ENCODE measurements around the gene EFCAB12.
"Not testable (repeated sequence)": the region's sequence is repeated elsewhere in the genome, so short reads cannot be mapped to it uniquely, and the experiment has no call there.

Gene EFCAB12

GRCh38 chr3:129421236-129421883, 7.1 kb downstream of the EFCAB12 start:
- no peaks in the 10 kb centered on the region for H3K27me3 Mint-ChIP-seq
- H3K9me3 Mint-ChIP-seq: peaks cover 13% of the 10 kb centered on the region
- peaks cover 6% of the 10 kb centered on the region for H3K36me3 Mint-ChIP-seq
- peaks cover 11% of the 10 kb centered on the region for H3K4me1 Mint-ChIP-seq
- ATAC-seq (ENCODE audit: low read depth): no peak
- H3K4me3 Mint-ChIP-seq: no peak overlapping the region
- no peak for DNase-seq (ENCODE audit: low spot score in 2 of 2)
- H3K27ac Mint-ChIP-seq: no peak overlapping the region

GRCh38 chr3:129419476-129419875, 9.0 kb downstream of the EFCAB12 start:
- H3K27me3 Mint-ChIP-seq: no peaks in the 10 kb centered on the region
- DNase-seq (ENCODE audit: low spot score in 2 of 2) (no peak), ATAC-seq (ENCODE audit: low read depth) (no peak)
- H3K4me3 Mint-ChIP-seq: no peak overlapping the region
- no peak overlapping the region for H3K27ac Mint-ChIP-seq
- peaks cover 10% of the 10 kb centered on the region for H3K4me1 Mint-ChIP-seq
- H3K36me3 Mint-ChIP-seq: no peaks in the 10 kb centered on the region
- peaks cover 8% of the 10 kb centered on the region for H3K9me3 Mint-ChIP-seq

DNA sequence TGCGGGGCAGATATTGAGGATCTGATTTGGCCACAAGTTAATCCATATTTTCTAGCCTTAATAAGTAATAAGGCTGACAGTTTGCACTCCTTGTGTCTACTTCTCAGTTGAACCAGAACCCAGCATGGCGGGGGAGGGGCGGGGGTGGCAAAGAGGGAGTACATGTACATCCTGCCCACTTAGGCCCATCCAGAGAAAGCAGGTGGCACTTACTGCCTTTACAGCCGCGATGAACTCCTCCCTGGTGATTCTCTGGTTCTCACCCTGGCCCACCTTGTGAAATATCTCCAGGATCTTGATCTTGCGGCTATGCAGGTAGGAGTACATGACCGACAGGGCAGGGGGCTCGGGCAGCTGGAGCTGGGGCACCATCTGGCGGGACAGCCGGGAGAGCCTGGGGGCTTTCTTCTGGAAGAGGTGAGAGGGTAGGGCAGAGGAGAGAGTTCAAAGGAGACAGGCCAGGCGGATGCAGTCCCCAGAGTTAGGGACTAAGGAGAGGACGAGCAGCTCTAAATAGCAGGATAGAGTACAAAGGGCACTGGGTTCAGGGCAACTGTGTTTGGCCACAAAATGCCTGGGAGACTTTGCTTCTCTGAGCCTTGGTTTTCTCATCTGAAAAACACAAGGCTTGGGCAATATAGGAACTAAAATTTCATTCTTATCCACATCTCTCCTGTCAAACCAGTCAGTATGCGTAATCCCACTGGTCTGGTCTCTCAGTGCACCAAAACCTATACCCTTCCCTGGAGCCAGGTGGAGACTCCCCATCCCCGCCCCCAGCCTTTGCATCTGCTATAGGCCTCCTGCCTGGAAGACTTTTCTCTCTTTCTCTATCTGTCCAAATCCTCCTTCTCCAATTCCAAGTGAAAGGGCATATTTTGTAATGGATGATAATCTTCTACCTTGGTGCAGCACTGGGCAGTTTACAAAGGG, 10.1 kb downstream of the EFCAB12 start:
- Mint-ChIP-seq H3K27ac (no peak overlapping the region), H3K36me3 (no peaks in the 10 kb centered on the region), H3K9me3 (no peaks in the 10 kb centered on the region), H3K4me3 (no peak overlapping the region), H3K27me3 (no peaks in the 10 kb centered on the region), H3K4me1 (no peaks in the 10 kb centered on the region)
- ATAC-seq (ENCODE audit: low read depth): no peak
- no peak for DNase-seq (ENCODE audit: low spot score in 2 of 2)

DNA sequence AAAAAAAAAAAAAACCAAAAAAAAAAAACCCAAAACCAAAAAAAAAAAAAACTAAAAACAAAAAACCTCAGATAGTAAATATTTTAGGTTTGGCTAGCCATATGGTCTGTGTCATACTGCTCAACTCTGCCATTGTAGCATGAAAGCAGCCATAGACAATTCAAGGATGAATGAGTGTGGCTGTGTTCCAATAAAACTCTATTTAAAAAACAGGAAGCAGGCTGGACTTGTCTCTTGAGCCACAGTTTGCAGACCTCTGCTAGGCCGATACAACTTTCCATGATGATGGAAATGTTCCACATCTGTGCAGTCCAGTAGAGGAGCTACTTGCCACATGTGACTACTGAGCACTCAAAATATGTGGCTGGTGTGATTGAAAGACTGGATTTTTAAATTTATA, 11.1 kb downstream of the EFCAB12 start:
- Mint-ChIP-seq H3K9me3 (no peaks in the 10 kb centered on the region), H3K27ac (no peak overlapping the region), H3K36me3 (peaks cover 2% of the 10 kb centered on the region), H3K4me3 (no peak overlapping the region), H3K4me1 (no peaks in the 10 kb centered on the region), H3K27me3 (no peaks in the 10 kb centered on the region)
- DNase-seq (ENCODE audit: low spot score in 2 of 2) (no peak), ATAC-seq (ENCODE audit: low read depth) (no peak)

GRCh38 chr3:129416415-129416814, 12.0 kb downstream of the EFCAB12 start:
- ATAC-seq (ENCODE audit: low read depth): no peak
- no peak for DNase-seq (ENCODE audit: low spot score in 2 of 2)
- Mint-ChIP-seq H3K36me3 (peaks cover 2% of the 10 kb centered on the region), H3K4me1 (no peaks in the 10 kb centered on the region), H3K4me3 (no peak overlapping the region), H3K27me3 (no peaks in the 10 kb centered on the region), H3K9me3 (no peaks in the 10 kb centered on the region), H3K27ac (no peak overlapping the region)

DNA sequence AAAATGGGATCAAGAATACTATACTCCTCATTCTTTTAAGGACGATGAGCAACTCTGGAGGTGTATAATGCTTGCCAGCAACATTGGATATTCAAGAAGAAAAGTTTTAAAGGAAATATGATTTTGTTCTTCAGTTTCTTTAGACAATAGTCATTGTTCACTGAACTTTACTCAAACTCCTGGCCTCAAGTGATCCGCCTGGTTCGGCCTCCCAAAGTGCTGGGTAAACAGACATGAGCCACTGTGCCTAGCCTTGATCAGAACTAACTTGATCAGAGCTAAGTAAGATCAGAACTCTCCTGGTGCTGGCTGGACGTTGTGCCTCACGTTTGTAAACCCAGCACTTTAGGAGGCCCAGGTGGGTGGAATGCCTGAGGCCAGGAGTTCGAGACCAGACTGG, 12.6 kb downstream of the EFCAB12 start:
- Mint-ChIP-seq H3K4me1 (no peaks in the 10 kb centered on the region), H3K27ac (no peak overlapping the region), H3K27me3 (no peaks in the 10 kb centered on the region), H3K4me3 (no peak overlapping the region), H3K36me3 (peaks cover 2% of the 10 kb centered on the region), H3K9me3 (no peaks in the 10 kb centered on the region)
- no peak for ATAC-seq (ENCODE audit: low read depth)
- no peak for DNase-seq (ENCODE audit: low spot score in 2 of 2)

- H3K36me3 Mint-ChIP-seq: peaks cover 3% of the 10 kb centered on the region
- no peak overlapping the region for H3K4me3 Mint-ChIP-seq
- DNase-seq (ENCODE audit: low spot score in 2 of 2) (no peak), ATAC-seq (ENCODE audit: low read depth) (no peak)
- no peaks in the 10 kb centered on the region for H3K4me1 Mint-ChIP-seq
- H3K27me3 Mint-ChIP-seq: no peaks in the 10 kb centered on the region
- H3K27ac Mint-ChIP-seq: no peak overlapping the region
- H3K9me3 Mint-ChIP-seq: no peaks in the 10 kb centered on the region
Observed at GRCh38 chr3:129415378-129415777, 13.1 kb downstream of the EFCAB12 start.

- Mint-ChIP-seq H3K4me1 (peaks cover 2% of the 10 kb centered on the region), H3K36me3 (peaks cover 3% of the 10 kb centered on the region), H3K4me3 (no peak overlapping the region), H3K27me3 (no peaks in the 10 kb centered on the region), H3K9me3 (no peaks in the 10 kb centered on the region), H3K27ac (no peak overlapping the region)
- DNase-seq (ENCODE audit: low spot score in 2 of 2) (no peak), ATAC-seq (ENCODE audit: low read depth) (no peak)
Observed at GRCh38 chr3:129413687-129414506, 14.5 kb downstream of the EFCAB12 start.

DNA sequence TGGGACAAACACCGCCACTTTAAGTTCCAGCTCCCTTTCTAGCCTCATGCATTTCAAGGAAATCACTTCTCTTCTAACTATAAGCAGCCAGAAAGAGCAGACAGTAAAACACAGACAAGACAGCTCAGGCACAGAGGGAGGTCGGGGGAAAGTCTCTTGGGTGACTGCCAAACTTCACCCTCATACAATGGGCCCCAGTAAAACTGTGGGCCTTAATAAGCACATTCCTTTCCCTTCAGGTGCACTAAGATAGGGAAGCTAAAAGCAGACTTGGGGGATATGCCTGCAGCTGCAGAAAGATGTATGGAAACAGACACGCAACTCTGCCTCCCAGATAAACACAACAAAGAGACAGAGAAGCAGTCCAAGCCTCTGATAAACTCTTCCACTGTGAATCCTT, 15.2 kb downstream of the EFCAB12 start:
- ATAC-seq (ENCODE audit: low read depth); H3K4me1 Mint-ChIP-seq; H3K4me3 Mint-ChIP-seq; H3K27ac Mint-ChIP-seq; H3K27me3 Mint-ChIP-seq; H3K9me3 Mint-ChIP-seq; DNase-seq (ENCODE audit: low spot score in 2 of 2); H3K36me3 Mint-ChIP-seq: not testable (repeated sequence)

DNA sequence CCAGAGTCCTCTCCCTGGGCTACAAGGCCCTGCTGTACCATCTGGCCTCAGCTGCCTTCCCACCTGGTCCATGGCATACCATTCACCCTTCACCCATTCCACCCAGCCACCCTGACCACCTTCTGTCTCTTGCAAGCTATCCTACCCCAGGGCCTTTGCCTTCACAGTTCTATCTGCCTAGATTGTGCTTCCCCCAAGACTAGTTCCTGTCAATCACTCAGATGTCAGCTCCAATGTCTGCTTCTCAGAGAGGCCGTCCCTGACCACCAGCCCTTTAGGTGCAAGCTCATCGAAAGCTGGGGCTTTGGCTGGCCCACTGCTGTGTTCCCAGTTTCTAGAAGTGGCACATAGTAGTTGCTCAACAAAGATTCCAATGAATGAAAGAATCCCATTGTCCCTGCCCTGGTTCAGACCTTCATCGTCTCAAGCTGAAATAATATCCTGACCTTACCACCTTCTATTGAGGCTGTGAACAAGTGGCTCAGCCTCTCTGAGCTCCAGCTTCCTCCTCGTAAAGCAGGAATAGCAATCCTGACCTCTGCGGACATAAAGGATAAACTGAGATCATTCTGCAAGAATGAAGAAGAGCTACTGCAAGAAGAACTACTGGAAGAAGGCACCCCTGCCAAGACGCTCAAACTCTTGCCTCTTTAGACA, 15.8 kb downstream of the EFCAB12 start:
- ATAC-seq (ENCODE audit: low read depth) (no peak), DNase-seq (ENCODE audit: low spot score in 2 of 2) (no peak)
- Mint-ChIP-seq H3K4me3 (no peak overlapping the region), H3K27me3 (no peaks in the 10 kb centered on the region), H3K9me3 (no peaks in the 10 kb centered on the region), H3K4me1 (peaks cover 2% of the 10 kb centered on the region), H3K36me3 (peaks cover 3% of the 10 kb centered on the region), H3K27ac (no peak overlapping the region)

GRCh38 chr3:129410971-129411370, 17.5 kb downstream of the EFCAB12 start:
- H3K27me3 Mint-ChIP-seq: no peaks in the 10 kb centered on the region
- ATAC-seq (ENCODE audit: low read depth) (no peak), DNase-seq (ENCODE audit: low spot score in 2 of 2) (no peak)
- peaks cover 2% of the 10 kb centered on the region for H3K4me1 Mint-ChIP-seq
- peaks cover 5% of the 10 kb centered on the region for H3K36me3 Mint-ChIP-seq
- no peak overlapping the region for H3K4me3 Mint-ChIP-seq
- no peak overlapping the region for H3K27ac Mint-ChIP-seq
- no peaks in the 10 kb centered on the region for H3K9me3 Mint-ChIP-seq

DNA sequence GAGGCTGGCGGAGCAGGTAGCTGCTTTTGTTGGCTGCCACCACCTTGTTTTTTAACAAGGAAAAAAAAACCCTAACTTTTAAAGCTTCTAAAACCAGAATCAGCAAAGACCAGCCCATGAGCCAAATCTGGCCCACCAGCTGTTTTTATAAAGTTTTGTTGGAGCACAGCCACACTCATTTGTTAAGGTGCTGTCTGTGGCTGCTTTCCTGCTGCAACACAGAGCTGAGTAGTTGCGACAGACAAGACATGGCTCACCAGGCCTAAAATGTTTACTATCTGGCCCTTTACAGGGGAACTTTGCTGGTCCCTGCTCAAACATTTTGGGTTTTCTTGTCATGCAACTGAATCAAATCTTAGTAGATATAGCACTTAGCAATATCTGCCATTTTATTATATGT, 18.9 kb downstream of the EFCAB12 start:
- Mint-ChIP-seq H3K4me1 (peaks cover 2% of the 10 kb centered on the region), H3K36me3 (peaks cover 5% of the 10 kb centered on the region), H3K9me3 (no peaks in the 10 kb centered on the region), H3K27ac (no peak overlapping the region), H3K4me3 (no peak overlapping the region), H3K27me3 (no peaks in the 10 kb centered on the region)
- ATAC-seq (ENCODE audit: low read depth) (no peak), DNase-seq (ENCODE audit: low spot score in 2 of 2) (no peak)

GRCh38 chr3:129404610-129405009, 23.8 kb downstream of the EFCAB12 start:
- H3K4me3 Mint-ChIP-seq: no peak overlapping the region
- no peak for ATAC-seq (ENCODE audit: low read depth)
- H3K27me3 Mint-ChIP-seq: no peaks in the 10 kb centered on the region
- no peaks in the 10 kb centered on the region for H3K9me3 Mint-ChIP-seq
- peaks cover 8% of the 10 kb centered on the region for H3K4me1 Mint-ChIP-seq
- no peak for DNase-seq (ENCODE audit: low spot score in 2 of 2)
- peaks cover 2% of the 10 kb centered on the region for H3K36me3 Mint-ChIP-seq
- no peak overlapping the region for H3K27ac Mint-ChIP-seq

- DNase-seq (ENCODE audit: low spot score in 2 of 2) (no peak), ATAC-seq (ENCODE audit: low read depth) (no peak)
- H3K9me3 Mint-ChIP-seq: no peaks in the 10 kb centered on the region
- H3K4me3 Mint-ChIP-seq: no peak overlapping the region
- H3K27me3 Mint-ChIP-seq: no peaks in the 10 kb centered on the region
- peaks cover 6% of the 10 kb centered on the region for H3K4me1 Mint-ChIP-seq
- H3K36me3 Mint-ChIP-seq: peaks cover 2% of the 10 kb centered on the region
- no peak overlapping the region for H3K27ac Mint-ChIP-seq
Observed at GRCh38 chr3:129404130-129404529, 24.3 kb downstream of the EFCAB12 start.

Data from memory B cell (primary cell).